Ishikawa (cell line): ENCODE measurements around the gene DLGAP4.

ENCODE experiments used
- CEBPB ChIP-seq: IDR thresholded peaks from 2 replicates; pipeline ENCODE4 v1.6.1; 2012
- CREB1 ChIP-seq: IDR thresholded peaks from 2 replicates; pipeline ENCODE4 v1.6.1; 2012; ENCODE audit warnings: low read depth
- EGR1 ChIP-seq: IDR thresholded peaks from 2 replicates; pipeline ENCODE4 v1.6.1; 2012
- EP300 ChIP-seq: IDR thresholded peaks from 2 replicates; pipeline ENCODE4 v1.6.1; 2012; ENCODE audit warnings: borderline replicate concordance
- FOXM1 ChIP-seq: IDR thresholded peaks from 2 replicates; pipeline ENCODE4 v1.6.1; 2012; ENCODE audit warnings: low read depth, borderline replicate concordance
- NFIC ChIP-seq: IDR thresholded peaks from 2 replicates; pipeline ENCODE4 v1.6.1; 2012
- RAD21 ChIP-seq: IDR thresholded peaks from 2 replicates; pipeline ENCODE4 v1.6.1; 2012; ENCODE audit warnings: low read depth
- TAF1 ChIP-seq: IDR thresholded peaks from 2 replicates; pipeline ENCODE4 v1.6.1; 2012; ENCODE audit warnings: low read depth, mild to moderate bottlenecking
- TCF12 ChIP-seq: IDR thresholded peaks from 2 replicates; pipeline ENCODE4 v1.6.1; 2012; ENCODE audit warnings: low read depth
- TEAD4 ChIP-seq: IDR thresholded peaks from 2 replicates; pipeline ENCODE4 v1.6.1; 2012
- YY1 ChIP-seq: IDR thresholded peaks from 2 replicates; pipeline ENCODE4 v1.6.1; 2012; ENCODE audit warnings: low read depth
- ZBTB7A ChIP-seq: IDR thresholded peaks from 2 replicates; pipeline ENCODE4 v1.6.1; 2012; ENCODE audit warnings: low read depth
- TF ChIP-seq, protein P1 (sequence below): IDR thresholded peaks from 2 replicates; pipeline ENCODE4 v1.6.1; 2012; ENCODE audit warnings: low read depth, mild to moderate bottlenecking
- TF ChIP-seq, protein P2 (sequence below): IDR thresholded peaks from 2 replicates; pipeline ENCODE4 v1.6.1; 2012
- TF ChIP-seq, protein P3 (sequence below): IDR thresholded peaks from 2 replicates; pipeline ENCODE4 v1.6.1; 2012

The DLGAP4 gene

DNA sequence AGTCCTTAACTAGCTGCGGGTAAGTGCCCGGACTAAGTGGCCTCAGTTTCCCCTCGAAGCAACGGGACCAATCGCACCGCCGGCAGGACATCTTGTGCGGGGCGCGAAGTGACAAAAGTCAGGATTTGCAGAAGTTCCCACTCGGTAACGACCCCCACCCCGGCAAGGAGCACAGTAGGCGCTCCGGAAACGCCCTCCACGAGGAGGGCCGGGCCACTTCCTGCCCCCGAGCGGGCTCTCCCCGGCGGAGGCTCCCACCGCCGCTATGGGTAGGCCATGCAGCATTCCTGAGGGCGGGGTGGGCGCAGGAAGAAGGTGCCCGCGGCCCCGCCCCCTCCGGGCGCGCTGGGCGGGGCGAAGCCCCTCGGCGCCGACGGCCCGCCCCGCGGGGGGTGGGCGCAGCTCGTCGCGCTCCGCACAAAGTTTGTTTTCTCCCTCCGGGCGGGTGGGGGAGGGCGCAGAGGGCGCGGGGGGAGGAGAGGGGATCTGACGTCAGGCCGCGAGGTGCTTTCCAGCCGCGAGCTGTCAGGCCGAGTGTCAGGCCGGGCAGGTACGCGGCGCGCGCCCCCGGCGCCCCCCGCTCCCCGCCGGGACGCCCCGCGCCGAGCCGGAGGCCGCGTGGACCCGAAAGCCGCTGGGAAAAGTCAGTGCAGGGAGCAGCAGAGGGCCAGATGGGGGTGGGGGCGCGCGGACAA lies 267.1 kb downstream of the DLGAP4 start, which contains the start of gene TGIF2:
Gene TGIF2, plus strand, starts transcription at position 495 of the 695 bp plus-strand sequence. CDS start 5,178 bp downstream, outside the sequence.
- TF ChIP-seq CREB1 = 0 out of 2 replicates have a peak, but pooled peaks have one; percentile 30
- no peak; the same call in 1 of the 2 replicates for TF ChIP-seq EP300
- TF ChIP-seq, protein P1, sequence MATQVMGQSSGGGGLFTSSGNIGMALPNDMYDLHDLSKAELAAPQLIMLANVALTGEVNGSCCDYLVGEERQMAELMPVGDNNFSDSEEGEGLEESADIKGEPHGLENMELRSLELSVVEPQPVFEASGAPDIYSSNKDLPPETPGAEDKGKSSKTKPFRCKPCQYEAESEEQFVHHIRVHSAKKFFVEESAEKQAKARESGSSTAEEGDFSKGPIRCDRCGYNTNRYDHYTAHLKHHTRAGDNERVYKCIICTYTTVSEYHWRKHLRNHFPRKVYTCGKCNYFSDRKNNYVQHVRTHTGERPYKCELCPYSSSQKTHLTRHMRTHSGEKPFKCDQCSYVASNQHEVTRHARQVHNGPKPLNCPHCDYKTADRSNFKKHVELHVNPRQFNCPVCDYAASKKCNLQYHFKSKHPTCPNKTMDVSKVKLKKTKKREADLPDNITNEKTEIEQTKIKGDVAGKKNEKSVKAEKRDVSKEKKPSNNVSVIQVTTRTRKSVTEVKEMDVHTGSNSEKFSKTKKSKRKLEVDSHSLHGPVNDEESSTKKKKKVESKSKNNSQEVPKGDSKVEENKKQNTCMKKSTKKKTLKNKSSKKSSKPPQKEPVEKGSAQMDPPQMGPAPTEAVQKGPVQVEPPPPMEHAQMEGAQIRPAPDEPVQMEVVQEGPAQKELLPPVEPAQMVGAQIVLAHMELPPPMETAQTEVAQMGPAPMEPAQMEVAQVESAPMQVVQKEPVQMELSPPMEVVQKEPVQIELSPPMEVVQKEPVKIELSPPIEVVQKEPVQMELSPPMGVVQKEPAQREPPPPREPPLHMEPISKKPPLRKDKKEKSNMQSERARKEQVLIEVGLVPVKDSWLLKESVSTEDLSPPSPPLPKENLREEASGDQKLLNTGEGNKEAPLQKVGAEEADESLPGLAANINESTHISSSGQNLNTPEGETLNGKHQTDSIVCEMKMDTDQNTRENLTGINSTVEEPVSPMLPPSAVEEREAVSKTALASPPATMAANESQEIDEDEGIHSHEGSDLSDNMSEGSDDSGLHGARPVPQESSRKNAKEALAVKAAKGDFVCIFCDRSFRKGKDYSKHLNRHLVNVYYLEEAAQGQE = no peak
- peak; percentile 91 for TF ChIP-seq TEAD4
- TF ChIP-seq CEBPB = no peak
- peak; percentile 43; the same call in 1 of the 2 replicates for TF ChIP-seq TAF1
- TF ChIP-seq YY1 = no peak
- no peak for TF ChIP-seq EGR1
- TF ChIP-seq, protein P2, sequence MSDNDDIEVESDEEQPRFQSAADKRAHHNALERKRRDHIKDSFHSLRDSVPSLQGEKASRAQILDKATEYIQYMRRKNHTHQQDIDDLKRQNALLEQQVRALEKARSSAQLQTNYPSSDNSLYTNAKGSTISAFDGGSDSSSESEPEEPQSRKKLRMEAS = peak; percentile 20
- TF ChIP-seq TCF12 = peak; percentile 20; the same call in 1 of the 2 replicates
- TF ChIP-seq NFIC = no peak
- TF ChIP-seq ZBTB7A = no peak

DNA sequence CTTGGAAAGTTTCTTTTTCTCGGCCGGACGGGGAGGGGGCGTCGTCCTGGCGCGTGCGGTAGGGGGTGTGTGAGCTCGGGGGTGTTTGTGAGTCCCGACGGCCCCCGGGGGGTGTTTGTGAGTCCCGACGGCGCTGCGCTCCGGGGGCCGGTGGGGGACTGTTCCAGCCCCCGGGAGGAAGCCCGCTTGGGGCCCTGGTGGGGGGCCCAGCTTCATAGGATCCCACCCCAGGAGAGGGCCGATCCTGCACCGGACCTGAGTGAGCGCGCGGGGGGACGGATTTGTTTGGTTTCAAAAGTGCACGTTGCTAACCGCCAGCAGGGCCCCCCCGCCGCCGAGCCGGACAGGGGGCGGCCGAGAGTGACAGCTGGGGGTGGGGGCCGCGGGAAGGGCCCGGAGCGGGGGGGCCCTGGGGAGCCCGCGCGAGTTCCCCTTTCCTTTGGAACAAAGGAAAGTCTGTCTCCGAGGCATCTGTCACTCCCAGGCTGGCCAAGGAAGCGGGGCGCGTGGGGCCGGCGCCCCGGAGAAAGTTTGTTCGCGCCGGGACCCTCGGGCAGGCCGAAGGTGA lies 267.7 kb downstream of the DLGAP4 start:
- TF ChIP-seq ZBTB7A (peak; percentile 91), FOXM1 (peak; percentile 39), CEBPB (no peak)

DNA sequence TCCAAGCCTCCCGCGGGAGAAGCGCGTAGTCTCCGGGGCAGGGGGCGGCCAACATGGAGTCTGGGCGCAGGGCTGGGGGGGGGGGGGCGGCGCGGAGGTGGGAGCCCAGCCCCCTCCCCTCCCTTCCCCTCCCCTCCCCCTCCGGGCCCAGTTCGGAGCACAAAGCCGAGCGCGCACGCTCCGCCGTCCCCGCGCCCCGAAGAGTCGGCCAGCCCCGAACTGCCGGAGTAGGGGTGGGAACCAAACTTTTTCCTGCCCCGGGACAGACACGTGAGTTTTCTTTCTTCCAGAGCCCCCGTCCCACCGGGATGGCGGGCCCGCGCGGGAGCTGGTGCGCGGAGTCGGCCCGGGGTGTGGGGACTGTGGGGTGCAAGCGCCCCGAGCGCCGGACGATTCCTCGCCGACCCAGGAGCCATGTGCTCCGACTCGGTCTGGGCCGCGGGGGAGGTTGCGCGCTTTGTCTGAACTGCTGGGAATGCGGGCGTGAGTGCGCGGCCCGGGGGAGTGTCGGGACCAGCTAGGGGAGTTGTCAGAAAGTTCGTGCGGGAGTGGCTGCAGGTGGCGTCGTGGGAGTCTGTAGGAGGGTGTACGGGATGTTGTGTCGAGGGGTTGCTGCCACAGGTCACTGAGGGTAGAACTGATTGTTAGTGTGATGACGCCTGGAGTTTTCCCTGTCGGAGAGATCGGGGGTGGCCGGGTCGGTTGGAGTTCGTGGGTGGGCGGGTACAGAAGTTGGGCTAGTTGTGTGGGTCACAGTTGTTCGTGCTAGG lies 268.4 kb downstream of the DLGAP4 start:
- peak; percentile 30 for TF ChIP-seq TAF1
- TF ChIP-seq, protein P1 = no peak
- no peak for TF ChIP-seq CEBPB
- TF ChIP-seq EGR1 = no peak
- no peak for TF ChIP-seq FOXM1
- TF ChIP-seq, protein P3, sequence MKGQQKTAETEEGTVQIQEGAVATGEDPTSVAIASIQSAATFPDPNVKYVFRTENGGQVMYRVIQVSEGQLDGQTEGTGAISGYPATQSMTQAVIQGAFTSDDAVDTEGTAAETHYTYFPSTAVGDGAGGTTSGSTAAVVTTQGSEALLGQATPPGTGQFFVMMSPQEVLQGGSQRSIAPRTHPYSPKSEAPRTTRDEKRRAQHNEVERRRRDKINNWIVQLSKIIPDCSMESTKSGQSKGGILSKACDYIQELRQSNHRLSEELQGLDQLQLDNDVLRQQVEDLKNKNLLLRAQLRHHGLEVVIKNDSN = no peak
- TF ChIP-seq RAD21 = no peak
- TF ChIP-seq EP300 = no peak
- TF ChIP-seq NFIC = no peak
- TF ChIP-seq, protein P2 = peak; percentile 97
- no peak for TF ChIP-seq YY1
- no peak for TF ChIP-seq CREB1
- TF ChIP-seq ZBTB7A = 0 out of 2 replicates have a peak, but pooled peaks have one; percentile 29
- TF ChIP-seq TCF12 = peak; percentile 72; the same call in 1 of the 2 replicates
- TF ChIP-seq TEAD4 = peak; percentile 52

DNA sequence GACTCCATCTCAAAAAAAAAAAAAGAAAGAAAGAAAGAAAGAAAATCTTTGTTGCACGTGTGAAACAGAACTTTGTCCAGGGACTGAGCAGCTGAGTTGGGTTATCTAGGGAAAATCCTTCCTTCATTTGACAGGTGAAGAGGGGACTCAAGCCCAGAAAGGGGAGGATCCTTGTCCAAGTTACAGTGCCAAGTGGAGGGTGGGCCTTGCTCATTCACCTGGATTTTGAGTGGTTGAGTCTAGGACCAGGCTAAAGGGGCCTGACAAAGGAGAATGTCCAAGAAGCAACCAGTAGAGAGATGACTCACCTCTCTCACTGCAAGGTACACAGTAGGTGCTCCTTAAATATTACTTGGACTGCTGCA lies 269.9 kb downstream of the DLGAP4 start:
- TF ChIP-seq ZBTB7A (no peak), TEAD4 (no peak), CREB1 (no peak), FOXM1 (no peak), TAF1 (no peak), YY1 (no peak), EGR1 (no peak), NFIC (no peak), RAD21 (no peak), CEBPB (no peak), EP300 (no peak), TCF12 (no peak)
- TF ChIP-seq, protein P2 = no peak
- TF ChIP-seq, protein P3 = no peak
- TF ChIP-seq, protein P1 = no peak
